ENCODE results near the gene SFPQ.
A peak's percentile ranks its signal among the peaks of the same experiment; 100 is the strongest.
"Not testable (repeated sequence)": the region's sequence is repeated elsewhere in the genome, so short reads cannot be mapped to it uniquely, and the experiment has no call there.

The SFPQ gene, protein sequence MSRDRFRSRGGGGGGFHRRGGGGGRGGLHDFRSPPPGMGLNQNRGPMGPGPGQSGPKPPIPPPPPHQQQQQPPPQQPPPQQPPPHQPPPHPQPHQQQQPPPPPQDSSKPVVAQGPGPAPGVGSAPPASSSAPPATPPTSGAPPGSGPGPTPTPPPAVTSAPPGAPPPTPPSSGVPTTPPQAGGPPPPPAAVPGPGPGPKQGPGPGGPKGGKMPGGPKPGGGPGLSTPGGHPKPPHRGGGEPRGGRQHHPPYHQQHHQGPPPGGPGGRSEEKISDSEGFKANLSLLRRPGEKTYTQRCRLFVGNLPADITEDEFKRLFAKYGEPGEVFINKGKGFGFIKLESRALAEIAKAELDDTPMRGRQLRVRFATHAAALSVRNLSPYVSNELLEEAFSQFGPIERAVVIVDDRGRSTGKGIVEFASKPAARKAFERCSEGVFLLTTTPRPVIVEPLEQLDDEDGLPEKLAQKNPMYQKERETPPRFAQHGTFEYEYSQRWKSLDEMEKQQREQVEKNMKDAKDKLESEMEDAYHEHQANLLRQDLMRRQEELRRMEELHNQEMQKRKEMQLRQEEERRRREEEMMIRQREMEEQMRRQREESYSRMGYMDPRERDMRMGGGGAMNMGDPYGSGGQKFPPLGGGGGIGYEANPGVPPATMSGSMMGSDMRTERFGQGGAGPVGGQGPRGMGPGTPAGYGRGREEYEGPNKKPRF

DNA sequence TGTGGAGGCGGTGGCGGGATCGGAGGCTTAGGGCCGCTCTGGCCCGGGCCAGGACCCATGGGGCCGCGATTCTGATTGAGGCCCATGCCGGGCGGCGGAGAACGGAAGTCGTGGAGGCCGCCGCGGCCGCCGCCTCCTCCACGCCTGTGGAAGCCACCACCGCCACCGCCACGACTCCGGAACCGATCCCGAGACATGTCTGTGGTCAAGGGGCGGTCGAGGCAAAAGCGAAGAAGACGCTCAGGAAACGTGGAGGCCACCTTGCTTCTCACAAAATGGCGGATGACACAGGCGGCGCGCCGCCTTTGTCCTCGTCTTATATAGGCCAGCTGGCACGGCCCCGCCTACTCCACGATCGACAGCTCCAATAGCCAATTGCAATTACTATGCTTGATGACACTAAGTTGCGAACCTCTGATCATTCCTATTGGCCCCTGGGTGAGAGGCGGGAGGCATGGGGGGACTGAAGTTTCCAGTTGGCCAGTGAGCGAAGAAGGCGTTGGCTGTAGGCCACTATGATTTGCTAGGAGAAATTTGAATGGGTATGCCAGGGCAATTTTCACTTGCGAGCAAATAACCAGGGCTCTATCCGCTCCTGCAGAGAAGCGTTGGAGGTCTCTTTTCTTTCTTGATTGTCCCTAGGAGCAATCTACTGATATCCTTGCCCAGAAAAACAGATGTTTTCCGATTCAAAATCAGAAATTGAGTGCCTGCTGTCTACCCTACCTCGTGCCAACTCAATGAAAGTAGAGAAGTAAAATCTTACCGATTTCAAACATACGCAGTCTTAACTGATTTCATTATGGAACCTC is at the start of gene SFPQ:
TSS of gene SFPQ (minus strand) at position 293 of the 812 bp plus-strand sequence. CDS start at position 197, 96 bp downstream.
- H3K27me3 ChIP-seq (ENCODE audit: insufficient read depth, poor library complexity, severe bottlenecking), result no peaks in the 10 kb centered on the region
- peaks cover 8% of the 10 kb centered on the region for H3K4me1 ChIP-seq (ENCODE audit: insufficient read depth, poor library complexity, severe bottlenecking)
- peak; percentile 95 for DNase-seq (ENCODE audit: low spot score)
- H3K36me3 ChIP-seq (ENCODE audit: low read depth), result peaks cover 38% of the 10 kb centered on the region
- H3K4me3 ChIP-seq (ENCODE audit: severe bottlenecking), result peak within 1 kb of the TSS; percentile 96
- H3K9me3 ChIP-seq (ENCODE audit: severe bottlenecking), result no peaks in the 10 kb centered on the region
- TF ChIP-seq, protein P1, sequence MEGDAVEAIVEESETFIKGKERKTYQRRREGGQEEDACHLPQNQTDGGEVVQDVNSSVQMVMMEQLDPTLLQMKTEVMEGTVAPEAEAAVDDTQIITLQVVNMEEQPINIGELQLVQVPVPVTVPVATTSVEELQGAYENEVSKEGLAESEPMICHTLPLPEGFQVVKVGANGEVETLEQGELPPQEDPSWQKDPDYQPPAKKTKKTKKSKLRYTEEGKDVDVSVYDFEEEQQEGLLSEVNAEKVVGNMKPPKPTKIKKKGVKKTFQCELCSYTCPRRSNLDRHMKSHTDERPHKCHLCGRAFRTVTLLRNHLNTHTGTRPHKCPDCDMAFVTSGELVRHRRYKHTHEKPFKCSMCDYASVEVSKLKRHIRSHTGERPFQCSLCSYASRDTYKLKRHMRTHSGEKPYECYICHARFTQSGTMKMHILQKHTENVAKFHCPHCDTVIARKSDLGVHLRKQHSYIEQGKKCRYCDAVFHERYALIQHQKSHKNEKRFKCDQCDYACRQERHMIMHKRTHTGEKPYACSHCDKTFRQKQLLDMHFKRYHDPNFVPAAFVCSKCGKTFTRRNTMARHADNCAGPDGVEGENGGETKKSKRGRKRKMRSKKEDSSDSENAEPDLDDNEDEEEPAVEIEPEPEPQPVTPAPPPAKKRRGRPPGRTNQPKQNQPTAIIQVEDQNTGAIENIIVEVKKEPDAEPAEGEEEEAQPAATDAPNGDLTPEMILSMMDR (IDR thresholded peaks at IDR 0.05; ENCODE audit: poor library complexity, severe bottlenecking), result no peak
- H3K27ac ChIP-seq (ENCODE audit: poor library complexity, severe bottlenecking), result peak within 1 kb of the TSS; percentile 78
- peak; percentile 94 for ATAC-seq (ENCODE audit: low read depth)

DNA sequence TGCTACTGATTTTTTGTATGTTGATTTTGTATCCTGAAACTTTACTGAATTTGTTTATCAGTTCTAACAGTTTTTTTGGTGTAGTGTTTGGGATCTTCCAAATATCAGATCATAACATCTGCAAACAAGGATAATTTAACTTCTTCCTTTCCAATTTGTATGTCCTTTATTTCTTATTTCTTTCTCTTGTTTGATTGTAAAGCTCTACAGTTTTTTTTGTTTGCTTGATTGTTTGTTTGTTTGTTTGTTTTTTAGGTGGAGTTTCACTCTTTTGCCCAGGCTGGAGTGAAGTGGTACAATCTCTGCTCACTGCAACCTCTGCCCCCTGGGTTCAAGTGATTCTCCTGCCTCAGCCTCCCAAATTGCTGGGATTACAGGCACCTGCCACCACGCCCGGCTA is 43.8 kb upstream of the SFPQ start:
- not testable (repeated sequence) for H3K9me3 ChIP-seq (ENCODE audit: severe bottlenecking); ATAC-seq (ENCODE audit: low read depth); H3K4me3 ChIP-seq (ENCODE audit: severe bottlenecking); H3K4me1 ChIP-seq (ENCODE audit: insufficient read depth, poor library complexity, severe bottlenecking); H3K36me3 ChIP-seq (ENCODE audit: low read depth); H3K27me3 ChIP-seq (ENCODE audit: insufficient read depth, poor library complexity, severe bottlenecking); H3K27ac ChIP-seq (ENCODE audit: poor library complexity, severe bottlenecking); DNase-seq (ENCODE audit: low spot score)

DNA sequence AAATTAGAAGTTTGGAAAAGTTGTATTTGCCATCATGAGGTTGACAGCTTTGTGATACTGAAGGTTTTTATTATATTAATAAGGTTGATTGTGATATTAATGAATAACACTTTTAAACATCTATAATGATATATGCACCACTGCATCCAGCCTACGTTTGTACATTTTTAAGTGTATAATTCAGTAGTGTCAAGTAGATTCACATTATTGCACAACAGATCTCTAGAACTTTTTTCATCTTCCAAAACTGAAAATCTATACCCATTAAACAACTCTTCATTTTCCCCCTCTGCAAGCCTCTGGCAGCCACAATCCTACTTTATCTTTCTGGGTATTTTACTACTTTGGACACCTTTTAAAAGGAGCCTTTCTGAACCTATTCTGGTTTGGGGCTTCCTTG is 38.3 kb upstream of the SFPQ start:
- no peaks in the 10 kb centered on the region for H3K36me3 ChIP-seq (ENCODE audit: low read depth)
- no peaks in the 10 kb centered on the region for H3K27me3 ChIP-seq (ENCODE audit: insufficient read depth, poor library complexity, severe bottlenecking)
- H3K4me1 ChIP-seq (ENCODE audit: insufficient read depth, poor library complexity, severe bottlenecking), result no peaks in the 10 kb centered on the region
- no peak for DNase-seq (ENCODE audit: low spot score)
- no peak overlapping the region for H3K27ac ChIP-seq (ENCODE audit: poor library complexity, severe bottlenecking)
- ATAC-seq (ENCODE audit: low read depth), result no peak
- H3K4me3 ChIP-seq (ENCODE audit: severe bottlenecking), result no peak overlapping the region
- H3K9me3 ChIP-seq (ENCODE audit: severe bottlenecking), result no peaks in the 10 kb centered on the region
- TF ChIP-seq, protein P1 (IDR thresholded peaks at IDR 0.05; ENCODE audit: poor library complexity, severe bottlenecking), result no peak

DNA sequence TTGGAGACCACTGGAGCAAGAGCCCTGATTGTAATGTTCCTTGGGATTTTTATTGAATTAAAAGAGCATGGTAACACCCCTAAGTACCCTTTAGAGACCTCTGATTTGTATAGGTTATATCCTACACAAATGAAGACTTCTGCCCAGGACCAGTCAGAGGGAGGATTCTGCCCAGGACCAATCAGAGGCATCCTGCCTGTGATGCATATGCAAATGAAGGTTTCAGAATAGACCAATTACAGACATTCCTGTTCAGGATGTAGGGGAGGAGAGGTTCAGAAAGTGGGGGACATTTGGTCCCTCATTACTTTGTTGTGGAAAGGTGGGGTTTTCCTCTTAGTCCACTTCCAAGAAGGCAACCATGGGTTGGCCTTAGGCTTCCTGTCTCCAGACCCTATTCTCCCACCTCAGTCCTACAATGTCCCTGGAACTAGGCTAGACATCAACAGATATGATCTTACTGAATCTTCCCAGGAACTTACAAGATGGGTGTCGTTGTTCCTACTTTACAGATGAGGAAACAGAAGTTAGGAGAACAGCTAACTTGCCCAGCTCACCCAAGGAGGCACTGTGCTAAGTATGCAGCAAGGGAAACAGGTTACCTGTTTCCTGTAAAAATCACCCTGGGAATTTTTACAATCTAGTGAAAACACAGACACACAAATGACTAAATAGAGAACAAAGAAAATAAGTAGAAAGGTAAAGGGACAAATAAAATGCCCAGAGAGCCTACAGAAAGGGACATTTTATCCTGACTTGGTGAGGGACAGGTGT is 36.8 kb upstream of the SFPQ start:
- no peak overlapping the region for H3K27ac ChIP-seq (ENCODE audit: poor library complexity, severe bottlenecking)
- no peaks in the 10 kb centered on the region for H3K36me3 ChIP-seq (ENCODE audit: low read depth)
- no peak overlapping the region for H3K4me3 ChIP-seq (ENCODE audit: severe bottlenecking)
- no peaks in the 10 kb centered on the region for H3K27me3 ChIP-seq (ENCODE audit: insufficient read depth, poor library complexity, severe bottlenecking)
- TF ChIP-seq, protein P1 (IDR thresholded peaks at IDR 0.05; ENCODE audit: poor library complexity, severe bottlenecking), result no peak
- no peaks in the 10 kb centered on the region for H3K4me1 ChIP-seq (ENCODE audit: insufficient read depth, poor library complexity, severe bottlenecking)
- H3K9me3 ChIP-seq (ENCODE audit: severe bottlenecking), result no peaks in the 10 kb centered on the region
- no peak for DNase-seq (ENCODE audit: low spot score)
- no peak for ATAC-seq (ENCODE audit: low read depth)
